Stomach (tissue), 19 donors: ENCODE results near the gene AKAP13. TPM values are rescaled to one million over a fixed set of nuclear protein-coding genes. Genes with fewer than 3 reads are reported as not detected.

Experiments used
- DNase-seq, 2 donors: peaks; one replicate each; pipeline versions ENCODE4 v3.0.0 to v3.0.0-alpha.2; 2013 to 2019
- H3K27ac ChIP-seq, 5 donors: fragments of 200-600 bp in 4 of 5; sonication (generic) in 4 of 5; one replicate each; pipeline ENCODE4 v1.5.1; 2013 to 2019; ENCODE audit warnings: mild to moderate bottlenecking in 1 of 5, moderate library complexity in 1 of 5
- H3K27me3 ChIP-seq, 3 donors: fragments of 200-600 bp; sonication (generic); one replicate each; pipeline ENCODE4 v1.5.1; 2017 to 2019; ENCODE audit warnings: mixed run types in 1 of 3
- H3K36me3 ChIP-seq, 4 donors: fragments of 200-600 bp; sonication (generic); 1 replicate in 3 of 4; 2 replicates in 1 of 4; pipeline ENCODE4 v1.5.1; 2016 to 2019
- H3K4me1 ChIP-seq, 4 donors: fragments of 200-600 bp; sonication (generic); one replicate each; pipeline ENCODE4 v1.5.1; 2016 to 2019
- H3K4me3 ChIP-seq, 4 donors: fragments of 200-600 bp; sonication (generic) in 3 of 4; one replicate each; pipeline ENCODE4 v1.5.1; 2016 to 2019; ENCODE audit warnings: mild to moderate bottlenecking in 1 of 4
- H3K9me3 ChIP-seq, 4 donors: fragments of 200-600 bp; sonication (generic); one replicate each; pipeline ENCODE4 v1.5.1; 2016 to 2019
- CTCF ChIP-seq, 7 experiments: fragments of 450-650 bp in 4 of 7; fragments of 200-600 bp in 3 of 7; sonication (generic) in 3 of 7; IDR thresholded peaks; one replicate each; pipeline ENCODE4 v1.5.1; 2016 to 2019; ENCODE audit warnings: antibody characterized with exemption in 7 of 7, control low read depth in 2 of 7, mild to moderate bottlenecking in 1 of 7
- EP300 ChIP-seq: sonication (generic); formaldehyde crosslinking; IDR thresholded peaks from one replicate; pipeline ENCODE4 v1.6.1; 2017; ENCODE audit warnings: antibody characterized with exemption
- POLR2A ChIP-seq, 4 donors: fragments of 450-650 bp; IDR thresholded peaks; one replicate each; pipeline ENCODE4 v1.6.1; 2016; ENCODE audit warnings: antibody characterized with exemption in 4 of 4, control low read depth in 2 of 4, mild to moderate bottlenecking in 1 of 4, moderate library complexity in 1 of 4
- POLR2AphosphoS5 ChIP-seq, 3 donors: sonication (generic); formaldehyde crosslinking; IDR thresholded peaks; one replicate each; pipeline ENCODE4 v1.6.1; 2016; ENCODE audit warnings: antibody characterized with exemption in 3 of 3
- WGBS, 5 donors: extraction: QIAGEN DNeasy Blood & Tissue Kit in 3 of 5; methylation state at CpG; one replicate each; pipeline versions ENCODE4 v1.1.5 to v1.1.7; 2013 to 2018; 5-methylcytosine and 5-hydroxymethylcytosine counted together
- intact Hi-C: fragments of 100-400 bp; cut with DNase I; formaldehyde crosslinking; loops from one replicate; pipeline ENCODE4 v1.15.1; 2023; ENCODE audit warnings: low total_unique reads
- long read RNA-seq, 10 donors: transcript quantifications; one replicate each; lab custom pipeline, GENCODE V29; 2026
- polyA plus RNA-seq, 3 donors: library from polyadenylated mRNA; stranded (reverse); fragments of 200-250 nt; gene quantifications; one replicate each; pipeline ENCODE4 v1.2.3, GENCODE V29; 2013
- total RNA-seq, 5 donors: library from RNA; depleted of rRNA; stranded (reverse); fragments of >200 nt; gene quantifications; one replicate each; pipeline versions ENCODE4 v1.1.0 to v1.2.3, GENCODE V29; 2014 to 2016
- donor health status: healthy with polysubstance abuse.
- donor health status: Bipolar disorder and iron deficiency.
- donor health status: healthy.

Gene AKAP13
- total RNA-seq (100 to 1,000 TPM; 122 to 395 (median 207) TPM), polyA plus RNA-seq (10 to 100 TPM; 33.1 to 42.5 (median 42.5) TPM)
- long read RNA-seq, donor 1, partial matches to known transcripts, result 6 of 6 reads
- long read RNA-seq, donor 1, other reads (novel, unspliced or antisense), result 0 of 6 reads
- long read RNA-seq, donor 2, full-length matches to known transcripts, result 1 of 1 reads
- long read RNA-seq, donor 2, partial matches to known transcripts, result 0 of 1 reads
- long read RNA-seq, donor 2, other reads (novel, unspliced or antisense), result 0 of 1 reads
- long read RNA-seq, donor 3, result 0 reads
- long read RNA-seq, donor 4, partial matches to known transcripts, result 0 of 1 reads
- long read RNA-seq, donor 4, other reads (novel, unspliced or antisense), result 0 of 1 reads
- long read RNA-seq, donor 5, partial matches to known transcripts, result 11 of 11 reads
- long read RNA-seq, donor 5, other reads (novel, unspliced or antisense), result 0 of 11 reads
- long read RNA-seq, donor 6, partial matches to known transcripts, result 36 of 36 reads
- long read RNA-seq, donor 6, other reads (novel, unspliced or antisense), result 0 of 36 reads
- long read RNA-seq, donor 7, partial matches to known transcripts, result 20 of 22 reads
- long read RNA-seq, donor 7, other reads (novel, unspliced or antisense), result 0 of 22 reads
- long read RNA-seq, donor 8, partial matches to known transcripts, result 10 of 10 reads
- long read RNA-seq, donor 8, other reads (novel, unspliced or antisense), result 0 of 10 reads
- long read RNA-seq, donor 9, partial matches to known transcripts, result 5 of 6 reads
- long read RNA-seq, donor 9, other reads (novel, unspliced or antisense), result 0 of 6 reads
- long read RNA-seq, donor 10, full-length matches to known transcripts, result 1 of 1 reads
- long read RNA-seq, donor 10, partial matches to known transcripts, result 0 of 1 reads
- long read RNA-seq, donor 10, other reads (novel, unspliced or antisense), result 0 of 1 reads

DNA sequence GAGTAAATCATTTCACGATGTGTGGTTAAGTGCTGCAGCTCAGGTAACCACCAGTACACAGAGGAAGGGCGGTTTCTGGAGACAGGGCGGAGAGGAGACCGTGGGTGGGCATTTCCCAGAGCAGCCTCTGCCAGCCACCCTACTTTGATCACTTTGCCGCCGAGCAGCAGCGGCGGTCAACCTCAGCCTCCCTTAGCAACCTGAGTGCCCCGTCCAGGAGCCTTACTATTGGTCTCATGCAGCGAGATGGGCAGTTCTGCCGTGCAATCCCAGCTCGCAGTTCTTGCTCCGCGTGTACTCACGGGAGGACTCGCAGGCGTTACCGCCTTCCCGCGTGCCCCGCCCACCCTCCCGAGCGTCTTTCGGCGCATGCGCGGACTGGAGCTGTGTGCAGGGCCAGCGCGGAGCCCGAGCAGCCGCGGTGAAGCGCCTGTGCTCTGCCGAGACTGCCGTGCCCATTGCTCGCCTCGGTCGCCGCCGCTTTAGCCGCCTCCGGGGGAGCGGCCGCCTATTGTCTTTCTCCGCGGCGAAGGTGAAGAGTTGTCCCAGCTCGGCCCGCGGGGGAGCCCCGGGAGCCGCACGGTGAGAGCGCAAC, at the start of gene AKAP13:
TSS of gene AKAP13 (plus strand) at position 387 of the 595 bp plus-strand sequence. CDS start 105,118 bp downstream, outside the sequence.
- TF ChIP-seq EP300 (no peak), POLR2AphosphoS5 (IDR thresholded peaks at IDR 0.05) (peak; percentile 91 to 97 (median 97)), POLR2A (IDR thresholded peaks at IDR 0.05) (peak in 2 of 4 donors; percentile 5 to 84)
- Histone ChIP-seq H3K27ac (peak within 1 kb of the TSS; percentile 93 to 96 (median 95)), H3K27me3 (no peaks in the 10 kb centered on the region), H3K9me3 (no peaks in the 10 kb centered on the region), H3K36me3 (no peaks in the 10 kb centered on the region), H3K4me1 (peaks cover 16 to 44% (median 30%) of the 10 kb centered on the region in 4 donors), H3K4me3 (peak within 1 kb of the TSS; percentile 84 to 95 (median 93))
- WGBS, 5 donors, result 0 to 3% (median 1%) methylated on average over 4 to 54 of the region's 54 CpGs
- intact Hi-C loops, result no loop called here
- DNase-seq, result peak; percentile 99

DNA sequence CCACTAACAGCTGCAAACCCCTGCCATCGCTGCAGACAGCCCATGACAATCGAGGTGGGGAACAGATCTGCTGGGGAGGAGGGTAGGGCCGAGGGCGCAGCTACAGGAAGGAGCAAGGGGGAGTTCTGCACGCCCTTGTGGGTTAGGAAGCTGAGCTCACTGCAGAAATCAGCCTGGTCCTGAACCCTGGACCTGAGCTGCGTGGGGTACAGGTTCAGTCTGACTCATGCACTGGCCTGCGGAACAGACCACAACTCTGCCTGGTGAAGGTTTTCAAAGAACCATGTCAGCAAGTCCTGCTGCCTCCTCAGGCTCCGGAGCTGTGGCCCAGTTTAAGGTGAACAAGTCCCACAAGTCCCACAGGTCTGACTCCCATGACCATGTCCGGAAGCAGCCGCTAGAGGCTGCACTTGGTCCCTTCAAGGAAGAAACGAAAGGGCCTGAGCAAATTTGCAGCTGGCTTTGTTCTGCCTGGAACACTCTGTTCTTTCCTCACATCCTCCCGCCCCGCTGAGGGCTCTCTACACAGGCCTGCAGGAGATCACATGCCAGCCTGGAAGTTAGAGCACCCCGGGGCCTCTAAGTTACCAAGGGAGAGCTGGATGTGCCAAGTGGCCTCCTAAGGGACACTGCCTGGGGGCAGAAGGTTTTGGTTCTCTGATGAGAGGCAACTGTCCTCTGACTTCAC, 49.4 kb upstream of the AKAP13 start:
- Histone ChIP-seq H3K9me3 (no peaks in the 10 kb centered on the region), H3K4me3 (no peak overlapping the region), H3K27ac (peak overlapping the region; percentile 53 to 87 (median 79)), H3K4me1 (peaks cover 20 to 39% (median 25%) of the 10 kb centered on the region in 4 donors), H3K36me3 (no peaks in the 10 kb centered on the region), H3K27me3 (no peaks in the 10 kb centered on the region)
- peak in 5 of 7 experiments; percentile 67 to 86 (median 80) for TF ChIP-seq CTCF (IDR thresholded peaks at IDR 0.05)
- no peak for TF ChIP-seq POLR2A (IDR thresholded peaks at IDR 0.05)
- peak; percentile 66 to 90 (median 67) for TF ChIP-seq POLR2AphosphoS5 (IDR thresholded peaks at IDR 0.05)
- TF ChIP-seq EP300, result peak; percentile 85
- 20 to 28% (median 22%) methylated on average over 13 to 14 of the region's 14 CpGs for WGBS, 5 donors
- intact Hi-C loops, result no loop called here
- peak; percentile 92 to 93 for DNase-seq

GRCh38 chr15:85331655-85332285, 48.6 kb upstream of the AKAP13 start:
- no peak for TF ChIP-seq EP300
- TF ChIP-seq POLR2AphosphoS5 (IDR thresholded peaks at IDR 0.05), result no peak
- TF ChIP-seq POLR2A (IDR thresholded peaks at IDR 0.05), result no peak
- TF ChIP-seq CTCF (IDR thresholded peaks at IDR 0.05), result no peak
- Histone ChIP-seq H3K9me3 (no peaks in the 10 kb centered on the region), H3K4me1 (peaks cover 20 to 39% (median 25%) of the 10 kb centered on the region in 4 donors), H3K4me3 (no peak overlapping the region), H3K36me3 (no peaks in the 10 kb centered on the region), H3K27ac (peak overlapping the region; percentile 53 to 87 (median 79)), H3K27me3 (no peaks in the 10 kb centered on the region)
- WGBS, 5 donors, result 89 to 97% (median 91%) methylated on average over 8 of the region's 8 CpGs
- no peak for DNase-seq
- intact Hi-C loops, result no loop called here

DNA sequence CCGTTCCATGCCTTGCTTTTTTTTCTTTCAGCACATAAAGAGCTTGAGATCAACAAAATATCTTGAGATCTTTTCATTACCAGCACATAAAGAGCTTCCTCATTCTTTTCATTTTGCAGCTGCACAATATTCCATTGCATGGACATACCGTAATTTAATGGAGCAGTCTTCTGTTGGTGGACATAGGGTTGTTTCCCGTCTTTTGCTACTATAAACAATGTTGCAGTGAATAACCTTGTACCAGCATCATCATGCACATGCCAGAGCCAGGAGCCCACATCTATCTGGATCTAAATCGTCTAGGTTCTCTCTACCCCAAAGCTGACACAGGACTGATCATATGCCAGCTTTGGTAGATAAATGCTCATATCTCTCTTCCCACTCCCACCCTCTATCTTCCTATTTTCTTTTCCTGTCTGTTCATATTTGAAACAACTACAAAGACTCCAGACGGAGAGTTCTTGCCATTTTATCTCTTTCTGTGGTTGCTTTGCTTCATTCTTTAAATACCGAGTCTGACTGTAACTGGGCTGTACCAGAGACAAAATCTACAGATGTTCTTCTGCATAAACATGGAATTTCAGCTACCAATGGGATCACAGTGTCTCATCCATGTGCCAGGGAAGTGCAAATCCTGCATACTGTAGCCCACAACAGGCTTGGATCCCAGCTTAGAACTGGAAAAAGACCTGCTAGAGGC, 47.1 kb upstream of the AKAP13 start:
- Histone ChIP-seq H3K4me1 (peaks cover 20 to 39% (median 25%) of the 10 kb centered on the region in 4 donors), H3K9me3 (no peaks in the 10 kb centered on the region), H3K36me3 (no peaks in the 10 kb centered on the region), H3K27me3 (no peaks in the 10 kb centered on the region), H3K27ac (no peak overlapping the region), H3K4me3 (no peak overlapping the region)
- DNase-seq, result no peak
- TF ChIP-seq EP300, result no peak
- TF ChIP-seq CTCF (IDR thresholded peaks at IDR 0.05), result no peak
- WGBS, 5 donors, result 60 to 74% (median 64%) methylated on average over 6 of the region's 6 CpGs
- intact Hi-C loops, result no loop called here
